Progenitor cell of endocrine pancreas (in vitro differentiated cells): ENCODE results near the gene CST11. TPM values are rescaled to one million over a fixed set of nuclear protein-coding genes. Genes with fewer than 3 reads are reported as not detected.

ENCODE experiments used
- DNase-seq: peaks from one replicate; pipeline ENCODE4 v3.0.0; 2021; ENCODE audit warnings: low spot score; ENCODE audit not compliant: unreplicated experiment
- H3K27ac Mint-ChIP-seq: 2 replicates; pipeline ENCODE4 v1.8.0; 2021; ENCODE audit warnings: mild to moderate bottlenecking, moderate library complexity, mixed read lengths
- H3K27me3 Mint-ChIP-seq: 2 replicates; pipeline ENCODE4 v1.8.0; 2021; ENCODE audit warnings: mixed read lengths
- H3K36me3 Mint-ChIP-seq: 2 replicates; pipeline ENCODE4 v1.8.0; 2022; ENCODE audit warnings: mixed read lengths; ENCODE audit not compliant: insufficient read depth
- H3K4me1 Mint-ChIP-seq: 2 replicates; pipeline ENCODE4 v1.8.0; 2021; ENCODE audit warnings: low read depth, mixed read lengths
- H3K4me3 Mint-ChIP-seq: 2 replicates; pipeline ENCODE4 v1.8.0; 2021; ENCODE audit warnings: low read depth, mild to moderate bottlenecking, moderate library complexity, mixed read lengths
- H3K9me3 Mint-ChIP-seq: 2 replicates; pipeline ENCODE4 v1.8.0; 2021; ENCODE audit warnings: low read depth, mixed read lengths
- total RNA-seq: library from RNA; stranded (reverse); gene quantifications from 2 replicates; pipeline ENCODE4 v1.2.1, GENCODE V29; 2021
- TF ChIP-seq, protein P1 (sequence below): fragments of 200-600 bp; sonication (generic); IDR thresholded peaks from one replicate; pipeline ENCODE4 v1.5.0; 2021; ENCODE audit warnings: antibody characterized with exemption, mild to moderate bottlenecking; ENCODE audit not compliant: unreplicated experiment

Gene CST11
- total RNA-seq, 1 donor from 2014 or later = not detected

DNA sequence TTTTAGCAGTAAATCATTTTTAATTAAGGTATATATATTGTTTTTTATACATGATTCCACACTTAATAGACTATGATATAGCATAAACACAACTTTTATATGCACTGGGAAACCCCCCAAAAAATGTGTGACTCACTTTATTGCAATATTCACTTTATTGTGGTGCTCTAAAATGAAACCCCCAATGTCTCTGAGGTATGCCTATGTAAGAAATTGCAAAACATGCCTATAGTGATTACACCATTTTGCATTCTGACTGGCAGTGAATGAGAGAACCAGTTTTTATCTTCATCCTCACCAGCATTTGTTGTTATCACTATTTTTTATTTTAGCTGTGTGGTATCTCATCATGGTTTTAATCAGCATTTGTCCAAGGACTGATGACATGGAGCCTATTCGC lies 8.5 kb upstream of the CST11 start:
- peaks cover 2% of the 10 kb centered on the region for H3K4me1 Mint-ChIP-seq
- H3K4me3 Mint-ChIP-seq = no peak overlapping the region
- DNase-seq = no peak
- TF ChIP-seq, protein P1, sequence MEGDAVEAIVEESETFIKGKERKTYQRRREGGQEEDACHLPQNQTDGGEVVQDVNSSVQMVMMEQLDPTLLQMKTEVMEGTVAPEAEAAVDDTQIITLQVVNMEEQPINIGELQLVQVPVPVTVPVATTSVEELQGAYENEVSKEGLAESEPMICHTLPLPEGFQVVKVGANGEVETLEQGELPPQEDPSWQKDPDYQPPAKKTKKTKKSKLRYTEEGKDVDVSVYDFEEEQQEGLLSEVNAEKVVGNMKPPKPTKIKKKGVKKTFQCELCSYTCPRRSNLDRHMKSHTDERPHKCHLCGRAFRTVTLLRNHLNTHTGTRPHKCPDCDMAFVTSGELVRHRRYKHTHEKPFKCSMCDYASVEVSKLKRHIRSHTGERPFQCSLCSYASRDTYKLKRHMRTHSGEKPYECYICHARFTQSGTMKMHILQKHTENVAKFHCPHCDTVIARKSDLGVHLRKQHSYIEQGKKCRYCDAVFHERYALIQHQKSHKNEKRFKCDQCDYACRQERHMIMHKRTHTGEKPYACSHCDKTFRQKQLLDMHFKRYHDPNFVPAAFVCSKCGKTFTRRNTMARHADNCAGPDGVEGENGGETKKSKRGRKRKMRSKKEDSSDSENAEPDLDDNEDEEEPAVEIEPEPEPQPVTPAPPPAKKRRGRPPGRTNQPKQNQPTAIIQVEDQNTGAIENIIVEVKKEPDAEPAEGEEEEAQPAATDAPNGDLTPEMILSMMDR = no peak
- no peaks in the 10 kb centered on the region for H3K27me3 Mint-ChIP-seq
- H3K36me3 Mint-ChIP-seq = no peaks in the 10 kb centered on the region
- H3K27ac Mint-ChIP-seq = no peak overlapping the region
- peaks cover 15% of the 10 kb centered on the region for H3K9me3 Mint-ChIP-seq

DNA sequence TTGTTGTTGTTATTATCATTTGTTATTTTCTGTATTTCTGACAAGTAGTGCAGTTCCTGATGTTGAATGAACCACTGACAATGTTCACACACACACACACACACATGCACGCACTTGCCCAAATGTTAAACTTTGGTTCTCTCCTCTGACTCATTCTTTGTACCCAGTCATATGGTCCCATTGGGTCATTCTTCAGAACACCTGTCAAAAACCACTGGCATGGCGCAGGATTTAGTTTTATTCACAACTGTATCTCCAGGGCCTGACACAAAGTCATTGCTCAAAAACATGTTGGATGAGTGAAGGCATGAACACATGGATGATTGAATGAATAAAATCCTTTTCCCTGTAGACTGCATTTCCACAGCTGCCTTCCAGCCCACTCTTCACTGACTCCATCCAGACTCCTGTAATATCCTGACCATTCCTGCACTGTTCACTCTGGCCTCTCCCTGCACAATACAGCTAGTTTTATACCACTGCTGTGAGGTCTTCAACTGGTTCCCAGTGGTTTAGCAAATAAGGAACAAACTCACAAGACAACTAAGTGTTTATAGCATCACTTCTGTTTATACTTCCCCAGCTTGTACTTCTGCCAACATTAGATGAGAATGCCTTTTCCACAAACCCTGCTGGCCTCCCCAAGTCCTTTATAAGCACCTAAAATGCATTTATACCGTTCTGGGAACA lies 6.9 kb upstream of the CST11 start:
- Mint-ChIP-seq H3K27ac (no peak overlapping the region), H3K27me3 (no peaks in the 10 kb centered on the region)

DNA sequence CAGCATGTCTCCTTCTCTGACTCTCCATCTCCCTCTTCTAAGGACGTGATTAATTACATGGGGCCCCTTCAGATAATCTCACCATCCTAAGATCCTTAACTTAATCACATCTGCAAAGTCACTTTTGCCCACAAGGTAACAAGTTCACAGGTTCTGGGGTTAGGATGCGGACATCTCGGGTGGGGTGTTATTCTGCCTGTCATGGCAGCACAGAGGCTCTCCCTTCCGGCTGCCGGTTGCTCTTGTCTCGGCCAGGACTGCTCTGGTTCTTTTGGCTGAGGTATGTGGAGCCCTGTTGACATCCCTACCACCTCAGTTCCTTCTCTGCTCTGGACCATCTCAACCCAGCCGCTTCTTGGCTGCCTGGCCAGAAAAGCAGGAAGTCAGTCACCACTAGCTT lies 4.2 kb upstream of the CST11 start:
- DNase-seq = no peak
- Mint-ChIP-seq H3K36me3 (no peaks in the 10 kb centered on the region), H3K4me1 (peaks cover 2% of the 10 kb centered on the region), H3K27me3 (peaks cover 6% of the 10 kb centered on the region), H3K4me3 (no peak overlapping the region), H3K9me3 (no peaks in the 10 kb centered on the region), H3K27ac (no peak overlapping the region)
- TF ChIP-seq, protein P1 = no peak

More for the DNA sequence above, 6.9 kb upstream of the CST11 start:
- TF ChIP-seq, protein P1 = no peak
- no peak overlapping the region for H3K4me3 Mint-ChIP-seq
- H3K36me3 Mint-ChIP-seq = no peaks in the 10 kb centered on the region
- DNase-seq = no peak
- H3K4me1 Mint-ChIP-seq = peaks cover 2% of the 10 kb centered on the region
- H3K9me3 Mint-ChIP-seq = peaks cover 6% of the 10 kb centered on the region

DNA sequence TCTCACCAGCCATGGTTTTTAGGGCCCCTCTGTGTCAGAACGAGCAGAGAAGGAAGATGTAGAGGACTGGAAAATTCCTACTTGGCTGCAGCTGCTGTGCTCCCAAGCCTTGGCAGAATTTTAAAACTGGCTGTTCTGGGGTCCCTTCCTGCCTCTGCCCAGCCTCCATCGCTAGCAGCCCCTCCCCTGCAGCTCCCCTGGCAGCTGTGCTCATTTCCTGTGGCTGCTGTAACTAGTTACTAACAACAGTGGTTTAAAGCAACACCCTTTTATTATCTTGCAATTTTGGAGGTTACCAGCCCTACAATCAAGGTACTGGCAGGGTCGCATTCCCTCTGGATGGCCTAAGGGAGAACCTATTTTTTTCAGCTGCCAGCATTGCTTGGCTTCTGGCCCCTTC lies 3.7 kb upstream of the CST11 start:
- Mint-ChIP-seq H3K27me3 (peaks cover 6% of the 10 kb centered on the region), H3K4me1 (peaks cover 2% of the 10 kb centered on the region), H3K36me3 (no peaks in the 10 kb centered on the region), H3K9me3 (no peaks in the 10 kb centered on the region), H3K27ac (no peak overlapping the region), H3K4me3 (no peak overlapping the region)
- TF ChIP-seq, protein P1 = no peak
- DNase-seq = no peak

DNA sequence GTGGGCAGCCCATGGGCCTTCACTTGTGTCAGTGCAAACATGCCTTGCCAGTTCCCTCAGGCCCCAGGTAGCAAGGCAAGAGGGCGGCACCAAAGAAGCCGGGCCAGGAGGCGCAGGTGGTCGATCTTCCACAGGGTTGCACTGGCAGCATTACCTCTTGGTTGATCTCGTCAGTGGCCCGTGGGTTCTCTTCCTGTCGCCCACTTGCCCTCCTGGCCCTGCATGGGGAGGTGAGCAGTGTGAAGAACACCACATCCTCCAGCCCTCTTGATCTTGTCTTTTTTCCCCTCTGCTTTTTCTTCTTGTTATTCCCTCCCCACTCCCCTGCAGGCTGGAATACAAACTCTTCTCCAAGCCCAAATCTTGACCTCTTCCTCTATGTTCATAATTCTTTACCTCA lies 3.0 kb upstream of the CST11 start:
- Mint-ChIP-seq H3K9me3 (no peaks in the 10 kb centered on the region), H3K27me3 (peaks cover 6% of the 10 kb centered on the region), H3K4me1 (peaks cover 2% of the 10 kb centered on the region), H3K27ac (no peak overlapping the region), H3K4me3 (no peak overlapping the region), H3K36me3 (no peaks in the 10 kb centered on the region)
- TF ChIP-seq, protein P1 = no peak
- DNase-seq = no peak
